ENCODE data around the gene THAP11.

The THAP11 gene

GRCh38 chr16:67825119-67825518, 17.0 kb upstream of the THAP11 start:
- H3K27me3 ChIP-seq (ENCODE audit: insufficient read depth, poor library complexity, severe bottlenecking), result no peaks in the 10 kb centered on the region
- no peak for DNase-seq (ENCODE audit: low read depth in 1 of 2, low spot score in 1 of 2)
- no peak overlapping the region for H3K4me3 ChIP-seq (replicated peaks; ENCODE audit: insufficient read depth, low read length)
- TF ChIP-seq REST (IDR thresholded peaks at IDR 0.05; ENCODE audit: insufficient replicate concordance, low read depth), result no peak
- TF ChIP-seq GABPA (IDR thresholded peaks at IDR 0.05; ENCODE audit: low read depth), result no peak
- no peak for TF ChIP-seq POLR2AphosphoS5 (IDR thresholded peaks at IDR 0.05; ENCODE audit: low read depth)
- no peak for TF ChIP-seq CTCF (IDR thresholded peaks at IDR 0.05; ENCODE audit: insufficient read depth, low read length)
- no peak for TF ChIP-seq SPI1 (IDR thresholded peaks at IDR 0.05; ENCODE audit: borderline replicate concordance, low read depth)
- H3K27ac ChIP-seq (replicated peaks), result no peak overlapping the region

- no peak for TF ChIP-seq GABPA (IDR thresholded peaks at IDR 0.05; ENCODE audit: low read depth)
- no peak for TF ChIP-seq POLR2AphosphoS5 (IDR thresholded peaks at IDR 0.05; ENCODE audit: low read depth)
- no peak for TF ChIP-seq REST (IDR thresholded peaks at IDR 0.05; ENCODE audit: insufficient replicate concordance, low read depth)
- TF ChIP-seq CTCF (IDR thresholded peaks at IDR 0.05; ENCODE audit: insufficient read depth, low read length), result no peak
- TF ChIP-seq SPI1 (IDR thresholded peaks at IDR 0.05; ENCODE audit: borderline replicate concordance, low read depth), result no peak
- Histone ChIP-seq H3K27me3 (ENCODE audit: insufficient read depth, poor library complexity, severe bottlenecking) (no peaks in the 10 kb centered on the region), H3K4me3 (replicated peaks; ENCODE audit: insufficient read depth, low read length) (no peak overlapping the region), H3K27ac (replicated peaks) (no peak overlapping the region)
- no peak for DNase-seq (ENCODE audit: low read depth in 1 of 2, low spot score in 1 of 2)
Observed at GRCh38 chr16:67825906-67826305, 16.2 kb upstream of the THAP11 start.

- DNase-seq (ENCODE audit: low read depth in 1 of 2, low spot score in 1 of 2), result no peak
- Histone ChIP-seq H3K4me3 (replicated peaks; ENCODE audit: insufficient read depth, low read length) (no peak overlapping the region), H3K27me3 (ENCODE audit: insufficient read depth, poor library complexity, severe bottlenecking) (no peaks in the 10 kb centered on the region), H3K27ac (replicated peaks) (no peak overlapping the region)
- TF ChIP-seq SPI1 (IDR thresholded peaks at IDR 0.05; ENCODE audit: borderline replicate concordance, low read depth) (no peak), CTCF (IDR thresholded peaks at IDR 0.05; ENCODE audit: insufficient read depth, low read length) (no peak), REST (IDR thresholded peaks at IDR 0.05; ENCODE audit: insufficient replicate concordance, low read depth) (no peak), GABPA (IDR thresholded peaks at IDR 0.05; ENCODE audit: low read depth) (no peak)
Observed at GRCh38 chr16:67828651-67829050, 13.5 kb upstream of the THAP11 start.

All from HL-60 (cell line).